Natural killer cell (primary cell): ENCODE data around the gene ACER3. TPM values are rescaled to one million over a fixed set of nuclear protein-coding genes. Genes with fewer than 3 reads are reported as not detected.

Experiments
- ATAC-seq, 3 donors: fragments of 150-1000 bp in 2 of 3; fragments of 200-7000 bp in 1 of 3; cut with Tn5 transposase; 1 replicate in 1 of 3; 2 replicates in 2 of 3; pipeline ENCODE4 v1.10.0; 2021; ENCODE audit warnings: mild to moderate bottlenecking in 2 of 3, moderate library complexity in 2 of 3
- DNase-seq, 2 donors: peaks; one replicate each; pipeline versions ENCODE4 v3.0.0 to v3.0.0-alpha.2; 2013 to 2021; ENCODE audit warnings: mixed read lengths in 1 of 2
- H3K27ac ChIP-seq: one replicate; pipeline ENCODE4 v1.5.1; 2013; ENCODE audit warnings: mild to moderate bottlenecking, low read length
- H3K27me3 ChIP-seq: one replicate; pipeline ENCODE4 v1.6.1; 2013; ENCODE audit warnings: low read length; ENCODE audit not compliant: control insufficient read depth, insufficient read depth
- H3K36me3 ChIP-seq: one replicate; pipeline ENCODE4 v1.6.1; 2013; ENCODE audit warnings: low read length; ENCODE audit not compliant: control insufficient read depth, insufficient read depth
- H3K4me1 ChIP-seq: one replicate; pipeline ENCODE4 v1.6.1; 2013; ENCODE audit warnings: low read length; ENCODE audit not compliant: control insufficient read depth, insufficient read depth
- H3K4me3 ChIP-seq: one replicate; pipeline ENCODE4 v1.5.1; 2013; ENCODE audit warnings: low read length
- H3K9me3 ChIP-seq: one replicate; pipeline ENCODE4 v1.6.1; 2013; ENCODE audit warnings: low read length; ENCODE audit not compliant: control insufficient read depth, insufficient read depth
- H3K27ac Mint-ChIP-seq, 2 donors: one replicate each; pipeline ENCODE4 v1.8.0; 2022; ENCODE audit warnings: mild to moderate bottlenecking in 2 of 2, mixed read lengths in 2 of 2, moderate library complexity in 1 of 2
- H3K27me3 Mint-ChIP-seq, 2 donors: one replicate each; pipeline ENCODE4 v1.8.0; 2022; ENCODE audit warnings: low read depth in 2 of 2, mixed read lengths in 2 of 2
- H3K36me3 Mint-ChIP-seq: one replicate; pipeline ENCODE4 v1.8.0; 2022; ENCODE audit warnings: mixed read lengths
- H3K4me1 Mint-ChIP-seq, 2 donors: one replicate each; pipeline ENCODE4 v1.8.0; 2022; ENCODE audit warnings: mixed read lengths in 2 of 2
- H3K4me3 Mint-ChIP-seq: one replicate; pipeline ENCODE4 v1.8.0; 2022; ENCODE audit warnings: mild to moderate bottlenecking, moderate library complexity, mixed read lengths
- H3K9me3 Mint-ChIP-seq, 2 donors: one replicate each; pipeline ENCODE4 v1.8.0; 2022; ENCODE audit warnings: mixed read lengths in 2 of 2
- CTCF ChIP-seq: fragments of 200-600 bp; IDR thresholded peaks from one replicate; pipeline ENCODE4 v1.8.0; 2022; ENCODE audit warnings: antibody characterized with exemption
- WGBS: methylation state at CpG from one replicate; pipeline ENCODE4 v1.1.7; 2013; ENCODE audit warnings: missing lambda C conversion rate; ENCODE audit not compliant: insufficient coverage; 5-methylcytosine and 5-hydroxymethylcytosine counted together
- intact Hi-C: fragments of 100-400 bp; cut with micrococcal nuclease; formaldehyde crosslinking; loops from one replicate; pipeline ENCODE4 v1.14.2; 2022
- total RNA-seq, 4 donors: library from RNA; stranded (reverse); fragments of 120-200 nt in 1 of 4; gene quantifications; one replicate each; pipeline versions ENCODE4 v1.2.3 to v1.2.4, GENCODE V29; 2013 to 2022

Gene ACER3
- total RNA-seq, 3 donors from 2014 or later (not counting 1 experiment from before 2014, with no cell fraction given): 12.1 to 14.8 (median 13.6) TPM

- no peaks in the 10 kb centered on the region for H3K9me3 Mint-ChIP-seq
- intact Hi-C loops: no loop called here
- no peak for DNase-seq
- TF ChIP-seq CTCF: no peak
- H3K27me3 Mint-ChIP-seq: peaks cover 19 to 43% of the 10 kb centered on the region in 2 donors
- H3K36me3 Mint-ChIP-seq: no peaks in the 10 kb centered on the region
- no peak overlapping the region for H3K4me3 ChIP-seq
- no peaks in the 10 kb centered on the region for H3K36me3 ChIP-seq
- no peaks in the 10 kb centered on the region for H3K27me3 ChIP-seq
- H3K9me3 ChIP-seq: no peaks in the 10 kb centered on the region
- no peaks in the 10 kb centered on the region for H3K4me1 ChIP-seq
- 83% methylated on average over 11 of the region's 11 CpGs for WGBS
- H3K27ac Mint-ChIP-seq: no peak overlapping the region
- H3K27ac ChIP-seq: no peak overlapping the region
- no peak for ATAC-seq
- H3K4me3 Mint-ChIP-seq: no peak overlapping the region
- no peaks in the 10 kb centered on the region for H3K4me1 Mint-ChIP-seq
These were observed 24.0 kb upstream of the ACER3 start for GRCh38 chr11:76836613-76837291.

- no peaks in the 10 kb centered on the region for H3K4me1 Mint-ChIP-seq
- 84% methylated on average over 5 of the region's 7 CpGs for WGBS
- H3K27me3 Mint-ChIP-seq: peaks cover 26 to 43% of the 10 kb centered on the region in 2 donors
These were observed 22.7 kb upstream of the ACER3 start for GRCh38 chr11:76837696-76838677.

GRCh38 chr11:76838678-76839068 is 22.0 kb upstream of the ACER3 start:
- TF ChIP-seq CTCF: no peak
- ATAC-seq (no peak), DNase-seq (no peak)
- peaks cover 24 to 37% of the 10 kb centered on the region in 2 donors for H3K27me3 Mint-ChIP-seq
- Histone ChIP-seq H3K4me3 (no peak overlapping the region), H3K9me3 (no peaks in the 10 kb centered on the region), H3K36me3 (no peaks in the 10 kb centered on the region), H3K4me1 (no peaks in the 10 kb centered on the region), H3K27me3 (no peaks in the 10 kb centered on the region), H3K27ac (no peak overlapping the region)
- H3K36me3 Mint-ChIP-seq: no peaks in the 10 kb centered on the region
- H3K4me3 Mint-ChIP-seq: no peak overlapping the region
- H3K27ac Mint-ChIP-seq: no peak overlapping the region
- no peaks in the 10 kb centered on the region for H3K4me1 Mint-ChIP-seq
- 70% methylated on average over 2 of the region's 3 CpGs for WGBS
- H3K9me3 Mint-ChIP-seq: no peaks in the 10 kb centered on the region
- intact Hi-C loops: no loop called here

More at GRCh38 chr11:76837696-76838677, 22.7 kb upstream of the ACER3 start:
- H3K27ac Mint-ChIP-seq: no peak overlapping the region
- Histone ChIP-seq H3K4me3 (no peak overlapping the region), H3K36me3 (no peaks in the 10 kb centered on the region), H3K27ac (no peak overlapping the region), H3K4me1 (no peaks in the 10 kb centered on the region), H3K27me3 (no peaks in the 10 kb centered on the region), H3K9me3 (no peaks in the 10 kb centered on the region)
- H3K9me3 Mint-ChIP-seq: no peaks in the 10 kb centered on the region
- ATAC-seq (no peak), DNase-seq (no peak)
- intact Hi-C loops: no loop called here
- no peak for TF ChIP-seq CTCF
- no peak overlapping the region for H3K4me3 Mint-ChIP-seq
- H3K36me3 Mint-ChIP-seq: no peaks in the 10 kb centered on the region
